Loucy (cell line): ENCODE data around the gene MYO7B.

ENCODE experiments used
- CTCF ChIP-seq: fragments of 200-600 bp; sonication (generic); conservative IDR thresholded peaks from 2 replicates; pipeline ENCODE4 v1.5.1; 2014; ENCODE audit warnings: mild to moderate bottlenecking, antibody characterized with exemption, low read length
- EZH2phosphoT487 ChIP-seq: fragments of 200-600 bp; IDR thresholded peaks from 2 replicates; pipeline ENCODE4 v1.6.1; 2018; ENCODE audit warnings: antibody characterized with exemption, mild to moderate bottlenecking, moderate library complexity, borderline replicate concordance

GRCh38 chr2:127651971-127652550 lies 116.6 kb downstream of the MYO7B start:
- TF ChIP-seq CTCF: no peak
- TF ChIP-seq EZH2phosphoT487: no peak
